HEK293T (cell line): ENCODE results near the gene MICU1.

Experiments
- CTCF ChIA-PET: fragments of 350-600 bp; formaldehyde crosslinking; extraction: SDS; loops from one replicate; lab custom pipeline; 2021; ENCODE audit warnings: antibody characterized with exemption, inconsistent platforms; lab: Yijun Ruan, JAX
- POLR2A ChIA-PET: fragments of 350-600 bp; formaldehyde crosslinking; extraction: SDS; loops from one replicate; lab custom pipeline; 2020; ENCODE audit warnings: antibody characterized with exemption, inconsistent platforms; lab: Yijun Ruan, JAX
- DNase-seq: peaks from one replicate; pipeline ENCODE4 v3.0.0; 2012; ENCODE audit warnings: mixed read lengths; ENCODE audit errors: extremely low spot score
- ARNT ChIP-seq: fragments of 450-650 bp; IDR thresholded peaks from 2 replicates; pipeline ENCODE4 v1.6.1; 2017; ENCODE audit warnings: mild to moderate bottlenecking
- BHLHE40 ChIP-seq: fragments of 450-650 bp; IDR thresholded peaks from 2 replicates; pipeline ENCODE4 v1.6.1; 2016; ENCODE audit warnings: mild to moderate bottlenecking, moderate library complexity, borderline replicate concordance
- CTBP1 ChIP-seq: fragments of 450-650 bp; IDR thresholded peaks from 2 replicates; pipeline ENCODE4 v1.6.1; 2016; ENCODE audit warnings: borderline replicate concordance
- ELF4 ChIP-seq: fragments of 450-650 bp; IDR thresholded peaks from 2 replicates; pipeline ENCODE4 v1.6.1; 2017; ENCODE audit warnings: antibody characterized with exemption
- FOXA1 ChIP-seq: fragments of 450-650 bp; IDR thresholded peaks from 2 replicates; pipeline ENCODE4 v1.6.1; 2016; ENCODE audit warnings: mild to moderate bottlenecking
- FOXK2 ChIP-seq: fragments of 450-650 bp; IDR thresholded peaks from 2 replicates; pipeline ENCODE4 v1.6.1; 2016; ENCODE audit warnings: mild to moderate bottlenecking
- FOXM1 ChIP-seq: fragments of 450-650 bp; IDR thresholded peaks from 2 replicates; pipeline ENCODE4 v1.6.1; 2017; ENCODE audit warnings: mild to moderate bottlenecking, borderline replicate concordance
- HDGF ChIP-seq: fragments of 450-650 bp; IDR thresholded peaks from 2 replicates; pipeline ENCODE4 v1.6.1; 2017; ENCODE audit warnings: antibody characterized with exemption, borderline replicate concordance
- L3MBTL2 ChIP-seq: fragments of 450-650 bp; conservative IDR thresholded peaks from 2 replicates; pipeline ENCODE4 v1.6.1; 2016; ENCODE audit warnings: mild to moderate bottlenecking
- LEF1 ChIP-seq: fragments of 450-650 bp; IDR thresholded peaks from 2 replicates; pipeline ENCODE4 v1.6.1; 2017; ENCODE audit warnings: mild to moderate bottlenecking, borderline replicate concordance
- NFRKB ChIP-seq: fragments of 450-650 bp; IDR thresholded peaks from 2 replicates; pipeline ENCODE4 v1.6.1; 2016; ENCODE audit warnings: mild to moderate bottlenecking, moderate library complexity
- PKNOX1 ChIP-seq: fragments of 450-650 bp; IDR thresholded peaks from 2 replicates; pipeline ENCODE4 v1.6.1; 2016
- SP1 ChIP-seq: fragments of 450-650 bp; IDR thresholded peaks from 2 replicates; pipeline ENCODE4 v1.6.1; 2017
- SUZ12 ChIP-seq: fragments of 450-650 bp; IDR thresholded peaks from 2 replicates; pipeline ENCODE4 v1.6.1; 2016; ENCODE audit warnings: mild to moderate bottlenecking
- TARDBP ChIP-seq: fragments of 450-650 bp; IDR thresholded peaks from 2 replicates; pipeline ENCODE4 v1.6.1; 2016
- ZNF384 ChIP-seq: fragments of 450-650 bp; IDR thresholded peaks from 2 replicates; pipeline ENCODE4 v1.6.1; 2016

MICU1 gene

GRCh38 chr10:72337039-72337629, 288.7 kb downstream of the MICU1 start:
- TF ChIP-seq TARDBP (no peak), BHLHE40 (no peak), SUZ12 (no peak), ARNT (no peak), CTBP1 (no peak), ELF4 (no peak), PKNOX1 (no peak), FOXM1 (no peak), SP1 (no peak), NFRKB (no peak), FOXA1 (no peak), HDGF (no peak), L3MBTL2 (no peak), LEF1 (no peak), ZNF384 (no peak), FOXK2 (no peak)

GRCh38 chr10:72336259-72337038, 289.4 kb downstream of the MICU1 start:
- TF ChIP-seq ARNT: no peak
- TF ChIP-seq LEF1: no peak
- TF ChIP-seq PKNOX1: no peak
- TF ChIP-seq FOXM1: no peak
- no peak for TF ChIP-seq NFRKB
- TF ChIP-seq L3MBTL2: no peak
- TF ChIP-seq BHLHE40: no peak
- no peak for TF ChIP-seq HDGF
- TF ChIP-seq FOXA1: no peak
- no peak for TF ChIP-seq ELF4
- TF ChIP-seq ZNF384: no peak
- no peak for TF ChIP-seq FOXK2
- no peak for TF ChIP-seq CTBP1
- no peak for TF ChIP-seq SP1
- ChIA-PET CTCF (interaction anchor here (0.6 to 1.5 kb wide), 5 partner anchors 15 to 741 kb away, joined by 3 to 5 read pairs (median 3); no protein-coding TSS in a partner anchor), POLR2A (interaction anchor here (0.8 to 2.3 kb wide), 3 partner anchors 59 to 63 kb away, joined by 4 to 10 read pairs (median 5); partner anchors contain the start of gene DDIT4)
- no peak for DNase-seq

More at GRCh38 chr10:72337039-72337629, 288.7 kb downstream of the MICU1 start:
- peak; percentile 73 for DNase-seq
- ChIA-PET CTCF (interaction anchor here (0.6 to 1.5 kb wide), 6 partner anchors 8 to 740 kb away, joined by 3 to 5 read pairs (median 3); no protein-coding TSS in a partner anchor), POLR2A (interaction anchor here (0.8 to 2.3 kb wide), 3 partner anchors 59 to 64 kb away, joined by 4 to 10 read pairs (median 5); partner anchors contain the start of gene DDIT4)

GRCh38 chr10:72335394-72336258, 290.3 kb downstream of the MICU1 start:
- ChIA-PET CTCF (interaction anchor here (0.6 kb wide), 1 partner anchor 277 kb away, joined by 3 read pairs; no protein-coding TSS in a partner anchor), POLR2A (no interaction called here)
- TF ChIP-seq LEF1: no peak
- no peak for TF ChIP-seq PKNOX1
- TF ChIP-seq NFRKB: no peak
- TF ChIP-seq ZNF384: no peak
- TF ChIP-seq ELF4: no peak
- no peak for TF ChIP-seq SP1
- TF ChIP-seq ARNT: no peak
- DNase-seq: no peak

GRCh38 chr10:72334825-72335393, 291.0 kb downstream of the MICU1 start:
- no peak for DNase-seq
- TF ChIP-seq CTBP1 (no peak), SUZ12 (no peak), SP1 (no peak), ARNT (no peak), LEF1 (no peak), PKNOX1 (no peak), FOXM1 (no peak), HDGF (no peak), L3MBTL2 (no peak), FOXA1 (no peak), ELF4 (no peak), NFRKB (no peak), TARDBP (no peak), ZNF384 (no peak), BHLHE40 (no peak), FOXK2 (no peak)
- POLR2A ChIA-PET: interaction anchor here (1.0 to 22.3 kb wide), 2 partner anchors 19 to 57 kb away, joined by 4 to 517 read pairs; partner anchors contain the start of gene DDIT4
- CTCF ChIA-PET: no interaction called here
